Measurements from ENCODE around the gene MAZ.

MAZ gene

DNA sequence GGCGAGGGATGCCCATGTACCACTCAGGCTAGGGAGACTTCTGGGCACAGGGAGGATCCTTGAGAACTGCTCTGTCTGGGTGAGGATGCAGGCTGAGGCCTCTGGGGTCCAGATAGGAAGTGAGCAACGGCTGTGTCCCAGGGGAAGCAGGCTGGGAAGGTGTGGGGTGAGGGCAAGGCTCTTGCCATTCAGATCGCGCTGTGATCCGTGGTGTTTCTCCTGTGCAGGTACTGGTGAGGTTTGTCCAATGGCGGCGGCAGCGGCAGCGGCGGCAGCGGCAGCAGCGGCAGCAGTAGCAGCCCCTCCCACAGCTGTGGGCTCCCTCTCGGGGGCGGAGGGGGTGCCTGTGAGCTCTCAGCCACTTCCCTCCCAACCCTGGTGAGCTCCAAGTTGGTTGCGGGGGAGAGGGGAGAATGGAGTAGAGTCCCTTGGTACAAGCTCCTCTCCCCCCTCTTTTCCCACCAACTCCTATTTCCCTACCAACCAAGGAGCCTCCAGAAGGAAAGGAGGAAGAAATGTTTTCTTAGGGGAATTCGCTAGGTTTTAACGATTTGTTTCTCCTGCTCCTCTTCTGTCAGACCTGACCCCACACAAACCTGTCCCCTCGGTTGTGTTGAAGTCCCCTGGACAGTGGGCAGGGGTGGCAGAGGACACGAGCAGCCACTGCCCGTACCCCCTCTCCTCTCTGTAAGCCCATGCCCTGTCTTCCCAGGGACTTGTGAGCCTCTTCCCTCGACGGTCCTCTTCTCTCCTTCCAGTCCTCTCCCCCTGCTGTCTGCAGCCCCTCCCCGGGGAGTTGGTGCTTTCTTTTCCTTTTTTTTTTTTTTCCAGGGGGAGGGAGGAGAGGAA is 3.7 kb downstream of the MAZ start:
- DNase-seq, result peak in 4 of 6 experiments; percentile 15 to 33 (median 24)

GRCh38 chr16:29810699-29811169 is 4.4 kb downstream of the MAZ start:
- no peak for DNase-seq

GRCh38 chr16:29811170-29811895 is 5.0 kb downstream of the MAZ start:
- peak; percentile 38 to 69 (median 57) for DNase-seq

DNA sequence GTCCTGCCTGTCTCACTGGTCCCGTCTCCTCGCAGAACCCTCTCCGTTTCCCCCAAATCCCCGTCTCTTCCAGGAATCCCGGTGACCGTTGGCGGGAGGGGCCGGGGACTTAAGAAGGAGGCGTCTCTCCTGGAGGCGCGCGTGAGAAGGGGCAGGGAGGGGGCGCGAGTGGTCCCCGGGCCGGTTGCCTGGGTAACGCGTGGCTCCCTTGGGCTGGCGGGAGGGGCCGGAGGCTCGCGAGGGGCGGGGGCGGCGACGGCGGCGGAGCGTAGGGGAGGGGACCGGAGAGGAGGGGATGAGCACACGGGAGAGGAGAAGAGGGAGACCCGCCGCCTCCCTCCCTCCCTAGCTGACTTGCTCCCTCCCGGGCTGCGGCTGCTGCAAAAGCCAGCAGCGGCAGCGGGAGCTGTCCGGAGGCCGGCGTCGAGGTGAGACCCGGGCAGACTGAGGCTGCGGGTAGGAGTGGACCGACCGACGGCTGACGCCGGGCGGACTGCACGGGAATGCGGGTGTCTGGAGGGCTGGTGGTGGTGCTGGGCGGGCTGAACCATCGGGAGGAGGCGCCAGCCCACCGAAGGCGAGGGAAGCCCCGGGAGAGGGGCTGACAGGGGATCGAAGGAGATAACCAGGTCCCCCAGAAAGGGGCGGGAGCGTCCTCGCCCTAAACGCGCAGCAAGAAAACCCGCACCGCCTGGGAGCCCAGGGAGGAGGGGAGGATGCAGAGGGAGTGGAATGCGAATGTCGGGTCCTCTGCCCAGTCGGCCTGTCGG is 5.8 kb downstream of the MAZ start, which contains the start of gene PRRT2:
Gene PRRT2, plus strand, starts transcription at position 298 of the 770 bp plus-strand sequence. CDS start 862 bp downstream, outside the sequence.
- peak in 4 of 6 experiments; percentile 28 to 63 (median 32) for DNase-seq

DNA sequence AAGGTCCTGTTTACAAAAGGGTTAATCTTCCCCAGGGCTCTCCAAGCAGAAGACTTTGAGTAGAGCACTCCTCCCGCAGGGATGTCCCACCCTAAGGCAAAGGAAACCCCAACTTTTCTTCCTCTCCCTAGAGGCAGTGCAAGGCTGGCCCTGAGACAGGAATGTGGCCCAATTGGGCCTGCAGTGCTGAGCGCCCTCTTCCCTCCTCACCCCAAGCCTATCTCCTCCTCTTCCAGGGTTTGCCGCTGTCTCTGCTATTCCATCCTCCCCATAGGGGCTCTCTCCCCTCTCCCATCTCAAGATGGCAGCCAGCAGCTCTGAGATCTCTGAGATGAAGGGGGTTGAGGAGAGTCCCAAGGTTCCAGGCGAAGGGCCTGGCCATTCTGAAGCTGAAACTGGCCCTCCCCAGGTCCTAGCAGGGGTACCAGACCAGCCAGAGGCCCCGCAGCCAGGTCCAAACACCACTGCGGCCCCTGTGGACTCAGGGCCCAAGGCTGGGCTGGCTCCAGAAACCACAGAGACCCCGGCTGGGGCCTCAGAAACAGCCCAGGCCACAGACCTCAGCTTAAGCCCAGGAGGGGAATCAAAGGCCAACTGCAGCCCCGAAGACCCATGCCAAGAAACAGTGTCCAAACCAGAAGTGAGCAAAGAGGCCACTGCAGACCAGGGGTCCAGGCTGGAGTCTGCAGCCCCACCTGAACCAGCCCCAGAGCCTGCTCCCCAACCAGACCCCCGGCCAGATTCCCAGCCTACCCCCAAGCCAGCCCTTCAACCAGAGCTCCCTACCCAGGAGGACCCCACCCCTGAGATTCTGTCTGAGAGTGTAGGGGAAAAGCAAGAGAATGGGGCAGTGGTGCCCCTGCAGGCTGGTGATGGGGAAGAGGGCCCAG is 6.7 kb downstream of the MAZ start:
- no peak for DNase-seq

DNA sequence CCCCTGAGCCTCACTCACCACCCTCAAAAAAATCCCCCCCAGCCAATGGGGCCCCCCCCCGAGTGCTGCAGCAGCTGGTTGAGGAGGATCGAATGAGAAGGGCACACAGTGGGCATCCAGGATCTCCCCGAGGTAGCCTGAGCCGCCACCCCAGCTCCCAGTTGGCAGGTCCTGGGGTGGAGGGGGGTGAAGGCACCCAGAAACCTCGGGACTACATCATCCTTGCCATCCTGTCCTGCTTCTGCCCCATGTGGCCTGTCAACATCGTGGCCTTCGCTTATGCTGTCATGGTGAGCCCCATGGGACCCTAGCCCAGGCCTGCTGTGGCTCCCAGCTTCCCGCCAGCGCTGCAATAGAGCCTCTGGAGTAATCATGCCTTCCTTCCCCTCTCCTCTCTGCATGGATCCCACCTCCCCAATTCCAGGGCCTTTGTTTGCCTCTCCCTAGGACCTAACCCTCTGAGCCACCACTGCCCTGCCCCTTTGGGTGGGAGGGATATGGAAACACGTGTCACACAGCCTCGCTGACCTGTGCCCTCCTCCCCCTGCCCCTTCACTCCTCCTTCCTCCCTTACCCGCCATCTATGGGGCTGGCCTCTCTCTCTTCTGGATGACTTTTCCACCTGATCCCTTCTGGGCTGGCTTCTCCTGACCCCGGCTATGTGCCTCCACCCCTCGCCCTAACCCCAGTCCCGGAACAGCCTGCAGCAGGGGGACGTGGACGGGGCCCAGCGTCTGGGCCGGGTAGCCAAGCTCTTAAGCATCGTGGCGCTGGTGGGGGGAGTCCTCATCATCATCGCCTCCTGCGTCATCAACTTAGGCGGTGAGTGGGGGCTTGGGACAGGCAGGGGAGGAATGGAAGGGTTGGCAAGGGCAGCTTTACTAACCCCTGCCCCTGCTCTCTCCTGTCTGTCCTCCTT is 7.6 kb downstream of the MAZ start:
- no peak for DNase-seq

- no peak for DNase-seq
These were observed 8.3 kb downstream of the MAZ start for GRCh38 chr16:29814592-29814991.

- DNase-seq, result peak in 3 of 6 experiments; percentile 33 to 80 (median 65)
These were observed 8.8 kb downstream of the MAZ start for GRCh38 chr16:29815032-29815721.

DNA sequence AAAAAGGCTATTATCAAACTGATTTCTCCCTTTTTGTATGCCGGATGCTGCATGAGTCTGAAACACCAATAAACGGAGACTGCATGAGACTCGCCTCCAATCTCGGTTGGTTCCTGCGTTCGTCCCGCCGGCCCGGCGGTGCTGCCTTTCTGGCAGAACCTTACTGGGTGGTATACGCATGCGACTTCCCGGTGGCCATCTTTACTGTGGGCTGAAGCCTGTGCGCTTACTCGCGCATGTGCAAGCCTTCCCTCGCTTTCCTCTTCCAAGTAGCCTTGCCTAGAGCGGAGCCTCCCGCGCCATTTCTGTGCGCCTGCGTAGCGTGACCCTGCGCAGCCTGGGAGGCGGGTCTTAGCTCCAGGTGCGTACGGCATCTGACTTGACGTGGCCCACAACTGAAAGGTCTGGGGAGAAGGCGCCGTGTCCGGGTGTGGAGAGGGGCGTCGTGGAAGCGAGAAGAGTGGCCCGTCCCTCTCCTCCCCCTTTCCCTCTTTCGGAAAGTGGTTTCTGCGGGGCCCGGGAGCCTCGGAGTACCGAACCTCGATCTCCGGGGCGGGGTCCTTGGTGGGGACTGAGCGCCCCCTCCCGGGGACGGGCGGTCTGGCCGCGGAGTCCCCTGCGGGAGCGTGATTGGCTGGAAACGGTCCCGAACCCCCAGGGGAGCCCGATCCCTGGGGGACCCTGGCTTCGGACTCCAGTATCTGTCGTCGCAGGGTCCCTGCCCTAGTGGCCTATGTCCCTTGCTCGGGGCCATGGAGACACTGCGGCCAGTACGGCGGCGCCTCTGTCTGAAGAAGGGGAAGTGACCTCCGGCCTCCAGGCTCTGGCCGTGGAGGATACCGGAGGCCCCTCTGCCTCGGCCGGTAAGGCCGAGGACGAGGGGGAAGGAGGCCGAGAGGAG is 9.7 kb downstream of the MAZ start, which contains the start of gene PAGR1:
Gene PAGR1, plus strand, starts transcription at position 360 of the 901 bp plus-strand sequence. Its CDS starts 374 bp downstream, at position 734.
- peak; percentile 98 to 99 (median 99) for DNase-seq

DNA sequence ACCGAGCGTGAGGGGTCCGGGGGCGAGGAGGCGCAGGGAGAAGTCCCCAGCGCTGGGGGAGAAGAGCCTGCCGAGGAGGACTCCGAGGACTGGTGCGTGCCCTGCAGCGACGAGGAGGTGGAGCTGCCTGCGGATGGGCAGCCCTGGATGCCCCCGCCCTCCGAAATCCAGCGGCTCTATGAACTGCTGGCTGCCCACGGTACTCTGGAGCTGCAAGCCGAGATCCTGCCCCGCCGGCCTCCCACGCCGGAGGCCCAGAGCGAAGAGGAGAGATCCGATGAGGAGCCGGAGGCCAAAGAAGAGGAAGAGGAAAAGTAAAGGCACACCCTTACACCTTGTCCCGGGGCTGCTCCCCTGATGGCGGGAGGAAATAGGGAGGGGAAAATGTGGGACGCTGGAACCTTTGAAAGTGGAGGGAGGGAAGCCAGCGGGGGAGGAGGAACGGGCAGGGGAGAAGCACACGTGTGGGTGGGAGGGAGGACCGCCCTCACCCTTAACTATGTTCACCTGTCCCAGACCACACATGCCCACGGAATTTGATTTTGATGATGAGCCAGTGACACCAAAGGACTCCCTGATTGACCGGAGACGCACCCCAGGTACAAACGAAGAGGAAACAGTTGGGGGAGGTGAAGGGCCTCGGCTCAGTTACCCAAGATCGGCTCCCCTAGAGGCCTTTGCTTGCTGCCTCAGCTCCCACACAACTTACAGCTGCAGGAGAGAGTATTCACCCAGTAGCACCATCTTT is 10.5 kb downstream of the MAZ start:
- peak; percentile 23 to 63 (median 42) for DNase-seq

GRCh38 chr16:29818082-29818481 is 11.8 kb downstream of the MAZ start:
- no peak for DNase-seq

- no peak for DNase-seq
These were observed 13.2 kb downstream of the MAZ start for GRCh38 chr16:29819506-29819905.

- peak; percentile 16 to 52 (median 43) for DNase-seq
These were observed 14.0 kb downstream of the MAZ start, which contains the start of gene MVP for GRCh38 chr16:29820271-29820701. Gene MVP (plus strand): TSS chr16:29820462. CDS start chr16:29830550, 10,088 bp downstream.

DNA sequence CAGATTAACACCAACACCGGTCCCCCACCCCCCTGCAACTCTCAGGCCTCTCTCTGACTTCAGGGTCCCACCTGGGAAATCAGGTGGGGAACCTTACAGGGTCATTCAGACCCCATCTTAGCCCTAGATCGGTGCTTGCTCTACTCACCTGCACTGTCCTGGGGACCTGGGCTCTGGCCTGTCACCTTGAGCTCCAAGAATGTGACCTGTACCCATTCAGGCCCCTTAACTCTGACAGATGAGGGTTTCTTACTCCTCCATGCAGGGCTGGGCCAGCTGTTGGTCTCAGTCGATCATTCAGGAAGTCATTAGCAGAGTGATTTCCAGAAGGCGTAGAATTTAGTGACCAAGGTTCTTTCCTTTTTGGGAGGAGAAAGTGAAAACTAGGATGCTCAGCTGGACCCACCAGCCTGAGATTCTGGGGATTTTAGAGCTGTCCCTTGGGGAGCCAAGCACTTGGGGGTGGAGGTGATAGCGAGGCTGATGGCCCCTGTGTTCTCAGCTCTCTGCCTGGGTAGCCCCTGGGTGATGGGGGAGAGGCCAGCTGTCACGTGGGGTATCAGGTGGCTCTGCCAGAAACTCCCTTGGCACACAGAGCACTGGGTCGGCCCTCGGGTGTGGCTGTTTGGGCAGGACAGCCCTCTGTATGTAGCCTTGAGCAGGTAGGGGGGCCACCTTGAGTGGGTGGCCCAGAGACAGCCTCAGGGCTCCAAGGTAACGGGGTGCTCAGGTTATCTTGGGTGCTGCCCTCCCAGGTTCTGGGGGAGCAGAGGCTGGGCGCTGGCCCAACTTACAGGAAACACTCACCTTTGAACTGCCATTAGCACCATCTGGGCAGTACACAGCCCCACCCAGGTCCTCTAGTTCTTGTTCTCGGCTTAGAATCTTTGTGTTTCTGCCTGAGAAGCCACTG is 14.7 kb downstream of the MAZ start:
- DNase-seq, result peak in 2 of 6 experiments; percentile 22 to 28

DNA sequence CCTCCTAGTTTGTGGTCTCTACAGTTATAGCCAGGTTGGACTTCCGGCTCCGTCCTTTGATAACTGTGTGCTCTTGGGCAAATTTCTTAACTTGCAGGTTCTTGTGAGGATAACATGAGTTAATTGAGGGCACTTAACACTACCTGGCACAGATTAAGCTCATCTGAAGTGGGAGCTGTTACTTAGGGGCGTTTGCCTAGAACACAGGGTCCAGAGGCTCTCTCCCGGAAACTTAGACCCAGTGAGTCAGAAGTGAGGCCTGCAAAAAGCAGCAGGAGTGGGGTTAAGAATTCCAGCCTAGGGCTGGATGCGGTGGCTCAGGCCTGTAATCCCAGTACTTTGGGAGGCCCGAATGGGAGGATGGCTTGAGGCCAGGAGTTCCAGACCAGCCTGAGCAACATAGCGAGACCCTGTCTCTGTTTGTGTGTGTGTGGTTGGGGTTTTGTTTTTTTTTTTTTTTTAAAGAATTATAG is 15.3 kb downstream of the MAZ start:
- DNase-seq, result no peak

- DNase-seq, result no peak
These were observed 18.3 kb downstream of the MAZ start for GRCh38 chr16:29824589-29825144.
